RWPE1 (cell line): ENCODE data around the gene TAF1L.

ENCODE experiments used
- CTCF ChIA-PET: fragments of 350-600 bp; sonication (Branson Sonifier 250); formaldehyde crosslinking; extraction: SDS; loops from one replicate; lab custom pipeline; 2021; lab: Yijun Ruan, JAX
- POLR2A ChIA-PET: fragments of 400-600 bp; formaldehyde crosslinking; extraction: SDS; loops from one replicate; lab custom pipeline; 2020; ENCODE audit warnings: antibody characterized with exemption; ENCODE audit not compliant: low non-redundant PET; lab: Yijun Ruan, JAX
- DNase-seq: peaks from one replicate; pipeline ENCODE4 v3.0.0; 2012; ENCODE audit warnings: low spot score
- H3K27ac ChIP-seq: fragments of 450-650 bp; 2 replicates; pipeline ENCODE4 v1.5.1; 2017
- TF ChIP-seq, protein P1 (sequence below): fragments of 450-650 bp; conservative IDR thresholded peaks from 2 replicates; pipeline ENCODE4 v1.5.1; 2017; ENCODE audit warnings: low read depth, mild to moderate bottlenecking

TAF1L gene

DNA sequence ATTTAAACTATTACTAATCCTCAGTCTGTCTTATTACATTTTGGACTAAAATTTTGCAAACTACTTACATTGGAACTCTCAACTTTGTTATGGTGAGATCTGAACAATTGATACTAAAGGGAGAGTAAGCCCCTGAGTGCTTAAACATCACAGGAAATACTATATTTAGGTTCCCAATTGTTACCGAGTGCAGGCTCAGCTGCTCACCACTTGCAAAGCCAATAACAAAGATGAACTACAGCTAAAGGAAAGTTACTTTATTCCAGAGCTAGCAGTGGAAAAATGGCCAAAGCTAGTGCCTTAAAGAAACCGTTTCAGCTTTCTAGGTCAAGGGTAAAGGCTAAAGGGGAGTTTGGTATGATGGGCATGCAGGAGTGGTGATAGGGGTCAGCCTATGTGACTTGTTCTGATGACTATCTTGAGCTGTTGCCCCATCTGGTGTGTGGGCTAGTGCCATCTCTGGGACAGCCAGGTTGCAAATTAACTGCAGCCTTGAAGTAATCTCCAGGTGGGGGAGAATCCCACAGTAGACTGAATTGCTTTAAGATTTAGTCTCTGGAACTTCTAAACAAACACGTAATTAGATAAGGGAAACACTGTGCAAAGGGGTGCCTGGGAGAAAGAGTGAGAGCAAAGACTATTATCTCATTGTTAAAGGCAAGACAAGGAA, 54.7 kb downstream of the TAF1L start:
- DNase-seq: no peak
- CTCF ChIA-PET: interaction anchor here (0.5 to 7.9 kb wide), 16 partner anchors 8 to 393 kb away, joined by 3 to 135 read pairs (median 4); partner anchors contain the start of gene NDUFB6
- POLR2A ChIA-PET: no interaction called here
- TF ChIP-seq, protein P1, sequence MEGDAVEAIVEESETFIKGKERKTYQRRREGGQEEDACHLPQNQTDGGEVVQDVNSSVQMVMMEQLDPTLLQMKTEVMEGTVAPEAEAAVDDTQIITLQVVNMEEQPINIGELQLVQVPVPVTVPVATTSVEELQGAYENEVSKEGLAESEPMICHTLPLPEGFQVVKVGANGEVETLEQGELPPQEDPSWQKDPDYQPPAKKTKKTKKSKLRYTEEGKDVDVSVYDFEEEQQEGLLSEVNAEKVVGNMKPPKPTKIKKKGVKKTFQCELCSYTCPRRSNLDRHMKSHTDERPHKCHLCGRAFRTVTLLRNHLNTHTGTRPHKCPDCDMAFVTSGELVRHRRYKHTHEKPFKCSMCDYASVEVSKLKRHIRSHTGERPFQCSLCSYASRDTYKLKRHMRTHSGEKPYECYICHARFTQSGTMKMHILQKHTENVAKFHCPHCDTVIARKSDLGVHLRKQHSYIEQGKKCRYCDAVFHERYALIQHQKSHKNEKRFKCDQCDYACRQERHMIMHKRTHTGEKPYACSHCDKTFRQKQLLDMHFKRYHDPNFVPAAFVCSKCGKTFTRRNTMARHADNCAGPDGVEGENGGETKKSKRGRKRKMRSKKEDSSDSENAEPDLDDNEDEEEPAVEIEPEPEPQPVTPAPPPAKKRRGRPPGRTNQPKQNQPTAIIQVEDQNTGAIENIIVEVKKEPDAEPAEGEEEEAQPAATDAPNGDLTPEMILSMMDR: no peak
- no peak overlapping the region for H3K27ac ChIP-seq

DNA sequence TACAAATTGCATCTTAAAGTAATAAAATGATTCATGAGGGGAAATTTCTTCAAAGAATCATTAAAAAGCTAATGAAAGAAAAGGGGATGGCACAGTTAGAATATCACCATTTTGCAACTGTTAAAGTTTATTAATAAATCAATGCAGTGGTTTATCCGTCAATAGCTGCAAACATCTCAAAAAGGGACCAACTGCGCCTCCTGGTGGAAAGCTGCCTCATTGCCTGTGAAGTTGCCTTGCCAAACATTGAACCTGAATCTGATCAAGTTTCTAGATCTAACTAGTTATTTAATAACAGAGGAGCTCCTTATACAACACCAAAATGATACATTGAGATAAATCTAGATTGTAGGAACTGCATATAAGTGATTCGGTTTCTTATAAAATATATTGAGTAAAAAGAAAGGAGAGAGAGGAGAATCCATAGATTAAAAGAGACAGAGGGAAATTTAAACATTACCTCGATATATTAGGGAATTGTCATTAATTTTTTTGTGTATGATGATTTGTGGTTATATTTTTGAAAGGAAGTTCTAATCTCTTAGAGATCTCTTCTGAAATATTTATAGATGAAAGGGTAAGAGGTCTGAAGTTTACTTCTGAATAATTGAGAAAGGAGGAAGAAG, 55.6 kb downstream of the TAF1L start:
- TF ChIP-seq, protein P1: peak; percentile 99
- no peak overlapping the region for H3K27ac ChIP-seq
- ChIA-PET CTCF (interaction anchor here (0.6 to 7.9 kb wide), 17 partner anchors 9 to 425 kb away, joined by 3 to 135 read pairs (median 3); partner anchors contain the start of gene RIGI), POLR2A (no interaction called here)
- DNase-seq: peak; percentile 51
